NCI-H1048 (cell line): ENCODE results near the gene OSBPL10.
"Not testable (repeated sequence)": the region's sequence is repeated elsewhere in the genome, so short reads cannot be mapped to it uniquely, and the experiment has no call there.

ENCODE experiments used
- DNase-seq: peaks from one replicate; lab custom pipeline; 2025; lab: John Stamatoyannopoulos, UW

The OSBPL10 gene, protein sequence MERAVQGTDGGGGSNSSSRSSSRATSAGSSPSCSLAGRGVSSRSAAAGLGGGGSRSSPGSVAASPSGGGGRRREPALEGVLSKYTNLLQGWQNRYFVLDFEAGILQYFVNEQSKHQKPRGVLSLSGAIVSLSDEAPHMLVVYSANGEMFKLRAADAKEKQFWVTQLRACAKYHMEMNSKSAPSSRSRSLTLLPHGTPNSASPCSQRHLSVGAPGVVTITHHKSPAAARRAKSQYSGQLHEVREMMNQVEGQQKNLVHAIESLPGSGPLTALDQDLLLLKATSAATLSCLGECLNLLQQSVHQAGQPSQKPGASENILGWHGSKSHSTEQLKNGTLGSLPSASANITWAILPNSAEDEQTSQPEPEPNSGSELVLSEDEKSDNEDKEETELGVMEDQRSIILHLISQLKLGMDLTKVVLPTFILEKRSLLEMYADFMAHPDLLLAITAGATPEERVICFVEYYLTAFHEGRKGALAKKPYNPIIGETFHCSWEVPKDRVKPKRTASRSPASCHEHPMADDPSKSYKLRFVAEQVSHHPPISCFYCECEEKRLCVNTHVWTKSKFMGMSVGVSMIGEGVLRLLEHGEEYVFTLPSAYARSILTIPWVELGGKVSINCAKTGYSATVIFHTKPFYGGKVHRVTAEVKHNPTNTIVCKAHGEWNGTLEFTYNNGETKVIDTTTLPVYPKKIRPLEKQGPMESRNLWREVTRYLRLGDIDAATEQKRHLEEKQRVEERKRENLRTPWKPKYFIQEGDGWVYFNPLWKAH

DNA sequence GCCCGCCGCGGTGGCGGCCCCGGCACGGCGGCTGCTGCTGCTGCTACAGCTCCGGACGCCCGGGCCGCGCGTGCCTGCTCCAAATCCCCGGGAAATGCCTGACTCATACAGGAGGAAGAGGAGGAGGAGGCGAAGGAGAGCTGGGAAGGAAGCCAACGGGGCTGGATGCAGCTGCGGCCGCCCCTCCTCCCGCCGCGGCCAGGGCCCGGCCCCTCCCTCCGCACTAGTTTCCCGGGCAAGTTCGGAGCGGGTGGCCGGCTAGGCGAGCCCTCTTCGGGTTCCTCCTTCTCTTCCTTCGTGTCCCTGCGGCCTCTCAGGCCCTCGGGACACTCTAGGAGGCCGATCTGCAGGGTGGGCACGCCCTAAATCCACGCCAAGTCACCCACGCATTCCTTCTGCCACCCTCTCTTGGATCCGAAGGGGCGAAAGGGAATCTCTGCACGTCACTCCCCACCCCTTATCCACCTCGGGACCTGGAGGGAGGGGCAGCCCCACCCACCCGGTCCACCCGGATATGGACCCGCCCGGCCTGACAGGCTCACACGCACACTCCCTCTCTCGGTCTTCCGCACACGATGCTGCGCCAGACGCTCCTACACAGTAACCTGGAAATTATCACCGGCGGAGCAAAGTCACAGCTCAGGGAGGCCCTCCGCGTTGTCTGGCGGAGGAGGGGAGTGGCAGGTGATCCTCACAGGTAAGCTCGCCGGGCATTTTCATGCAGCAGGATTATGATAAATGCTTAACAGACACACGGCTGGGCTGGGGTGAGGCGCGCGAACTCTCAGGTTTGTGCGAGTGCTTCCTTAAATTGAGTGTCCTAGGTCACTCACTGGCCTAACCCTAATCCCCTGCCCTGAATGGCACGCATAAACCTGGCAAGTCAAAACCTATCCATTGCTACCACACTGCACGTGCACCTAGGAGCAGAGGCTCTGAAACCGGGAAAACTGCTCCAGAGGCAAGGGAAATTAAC is at the start of gene OSBPL10, which contains the start of gene ZNF860:
TSS of gene OSBPL10 (minus strand) at position 57 of the 976 bp plus-strand sequence. CDS start 83 bp downstream, outside the sequence.
TSS of gene ZNF860 (plus strand) at position 545 of the 976 bp plus-strand sequence. CDS start 7,330 bp downstream, outside the sequence.
- DNase-seq, result no peak

DNA sequence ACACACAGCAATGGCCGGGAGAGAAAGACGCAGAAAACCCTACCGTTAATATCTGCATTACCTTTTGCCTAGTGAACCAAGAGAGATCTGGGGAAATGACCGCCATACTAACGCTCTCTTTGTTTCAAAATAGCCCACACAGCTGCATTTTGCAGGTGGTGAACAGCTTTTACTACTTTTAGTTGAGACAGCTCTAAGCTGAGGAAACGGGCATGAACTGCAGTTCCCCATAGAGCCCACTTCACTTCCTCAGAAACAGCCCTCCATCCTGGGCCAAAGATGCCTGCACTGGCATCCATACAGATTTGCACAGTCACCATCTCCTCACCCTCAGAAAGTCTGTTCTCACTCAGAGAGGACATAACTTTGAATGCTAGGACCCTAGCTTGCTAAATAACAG is 45.5 kb upstream of the OSBPL10 start:
- DNase-seq, result no peak

DNA sequence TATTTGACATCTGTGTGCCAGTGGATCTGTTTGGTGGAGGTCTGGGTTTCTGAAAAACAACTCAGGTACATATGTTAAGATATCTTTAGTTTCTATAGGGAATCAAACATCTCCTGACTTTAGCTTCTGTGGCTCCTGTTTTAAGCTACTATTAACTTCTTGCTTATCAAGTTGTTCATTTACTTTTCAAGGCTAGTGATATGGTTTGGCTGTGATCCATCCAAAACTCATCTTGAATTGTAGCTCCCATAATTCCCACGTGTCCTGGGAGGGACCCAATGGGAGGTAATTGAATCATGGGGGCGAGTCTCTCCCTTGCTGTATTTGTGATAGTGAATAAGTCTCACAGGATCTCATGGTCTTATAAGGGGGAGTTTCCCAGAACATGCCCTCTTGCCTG is 41.9 kb upstream of the OSBPL10 start:
- no peak for DNase-seq

DNA sequence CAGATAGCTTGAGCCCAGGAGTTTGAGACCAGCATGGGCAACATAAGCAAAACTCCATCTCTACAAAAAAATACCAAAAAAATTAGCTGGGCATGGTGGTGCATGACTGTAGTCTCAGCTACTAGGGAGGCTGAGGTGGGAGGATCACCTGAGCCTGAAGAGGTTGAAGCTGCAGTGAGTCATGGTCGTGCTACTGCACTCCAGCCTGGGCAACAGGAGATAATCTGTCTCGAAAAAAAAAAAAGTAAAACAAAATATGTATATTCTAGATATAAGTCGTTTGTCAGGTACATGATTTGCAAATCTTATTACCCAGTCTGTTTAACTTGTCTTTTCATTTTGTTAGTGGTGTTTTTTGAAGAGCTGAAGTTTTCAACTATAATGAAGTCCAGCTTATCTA is 40.7 kb upstream of the OSBPL10 start:
- no peak for DNase-seq

DNA sequence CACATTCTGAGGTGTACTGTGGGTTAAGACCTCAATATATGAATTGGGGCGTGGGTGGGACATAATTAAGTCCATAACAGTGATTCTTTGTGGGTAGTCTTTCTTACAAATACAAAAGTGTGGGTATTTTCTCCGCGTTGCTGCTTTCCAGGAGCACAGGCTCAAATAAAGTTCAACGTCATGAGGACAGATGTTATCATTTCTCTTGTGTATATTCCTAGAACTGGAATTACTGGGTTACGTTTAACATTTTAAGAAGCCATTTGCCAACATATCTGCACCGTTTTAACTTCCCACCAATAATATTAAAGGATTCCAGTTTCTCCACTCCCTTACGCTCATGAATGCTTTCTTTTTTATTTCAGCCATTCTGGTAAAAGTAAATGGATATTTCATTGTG is 40.1 kb upstream of the OSBPL10 start:
- no peak for DNase-seq

DNA sequence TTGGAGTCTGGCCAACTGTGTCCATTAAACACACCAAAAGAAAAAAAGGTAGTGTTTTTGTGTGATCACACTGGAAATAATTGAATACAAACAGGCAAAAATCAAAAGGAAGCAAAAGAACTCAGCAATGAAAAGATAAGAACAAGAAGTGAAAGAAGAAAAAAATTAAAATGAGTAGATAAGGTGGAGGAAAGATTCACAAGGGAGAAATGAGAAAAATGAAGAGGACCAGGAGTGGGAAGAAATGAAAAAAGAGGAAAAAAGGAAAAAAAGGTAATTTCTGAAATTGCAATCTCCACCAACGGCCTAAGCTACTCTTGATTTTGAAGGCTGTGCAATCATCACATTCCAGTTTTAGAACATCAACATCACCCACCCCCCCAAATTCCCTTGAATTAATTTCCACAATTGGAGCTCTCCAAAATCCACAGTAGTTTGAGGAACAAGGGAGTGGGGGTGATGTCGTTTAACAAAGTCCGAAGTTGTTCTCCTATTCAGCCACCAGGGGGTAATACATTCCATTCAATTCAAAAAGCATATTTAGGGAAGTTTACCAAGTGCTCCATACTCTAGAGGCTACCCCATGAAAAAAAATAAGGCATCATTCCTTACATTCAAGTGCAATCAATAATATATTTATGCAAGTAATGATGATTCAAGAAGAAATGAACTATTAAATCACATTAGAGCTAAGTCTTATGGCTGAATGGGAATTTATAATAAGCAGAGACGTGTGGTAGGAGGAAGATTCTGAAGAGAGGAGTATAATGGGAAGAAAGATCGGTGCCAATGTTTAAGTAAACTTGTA is 37.9 kb upstream of the OSBPL10 start:
- DNase-seq, result no peak

DNA sequence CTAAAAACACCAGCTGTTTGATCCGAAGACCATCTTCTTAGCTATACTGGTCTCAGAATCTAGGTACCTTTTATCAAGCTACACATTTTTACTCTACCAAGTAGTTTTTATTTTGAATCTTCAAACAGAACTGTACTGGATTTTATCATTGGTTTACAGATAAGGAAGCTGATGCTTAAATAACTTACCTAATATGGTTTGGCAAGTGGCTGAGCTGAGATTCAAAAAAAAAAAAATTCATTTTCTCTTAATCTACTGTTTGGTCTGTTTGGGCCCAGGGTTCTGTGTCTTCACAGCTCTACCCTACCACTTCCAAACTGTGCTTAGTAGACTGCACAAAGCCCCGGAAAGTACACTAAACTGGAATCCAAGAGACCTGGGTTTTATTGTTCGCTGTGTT is 36.2 kb upstream of the OSBPL10 start:
- DNase-seq, result no peak

DNA sequence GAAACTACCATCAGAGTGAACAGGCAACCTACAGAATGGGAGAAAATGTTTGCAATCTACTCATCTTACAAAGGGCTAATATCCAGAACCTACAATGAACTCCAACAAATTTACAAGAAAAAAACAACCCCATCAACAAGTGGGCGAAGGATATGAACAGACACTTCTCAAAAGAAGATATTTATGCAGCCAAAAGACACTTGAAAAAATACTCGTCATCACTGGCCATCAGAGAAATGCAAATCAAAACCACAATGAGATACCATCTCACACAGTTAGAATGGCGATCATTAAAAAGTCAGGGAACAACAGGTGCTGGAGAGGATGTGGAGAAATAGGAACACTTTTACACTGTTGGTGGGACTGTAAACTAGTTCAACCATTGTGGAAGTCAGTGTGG is 34.6 kb upstream of the OSBPL10 start:
- DNase-seq, result not testable (repeated sequence)

DNA sequence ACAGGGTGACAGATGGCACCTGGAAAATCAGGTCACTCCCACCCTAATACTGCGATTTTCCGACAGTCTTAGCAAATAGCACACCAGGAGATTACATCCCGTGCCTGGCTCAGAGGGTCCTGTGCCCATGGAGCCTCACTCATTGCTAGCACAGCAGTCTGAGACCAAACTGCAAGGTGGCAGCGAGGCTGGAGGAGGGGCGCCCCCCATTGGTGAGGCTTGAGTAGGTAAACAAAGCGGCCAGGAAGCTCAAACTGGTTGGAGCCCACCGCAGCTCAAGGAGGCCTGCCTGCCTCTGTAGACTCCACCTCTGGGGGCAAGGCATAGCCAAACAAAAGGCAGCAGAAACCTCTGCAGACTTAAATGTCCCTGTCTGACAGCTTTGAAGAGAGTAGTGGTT is 29.6 kb upstream of the OSBPL10 start:
- not testable (repeated sequence) for DNase-seq

DNA sequence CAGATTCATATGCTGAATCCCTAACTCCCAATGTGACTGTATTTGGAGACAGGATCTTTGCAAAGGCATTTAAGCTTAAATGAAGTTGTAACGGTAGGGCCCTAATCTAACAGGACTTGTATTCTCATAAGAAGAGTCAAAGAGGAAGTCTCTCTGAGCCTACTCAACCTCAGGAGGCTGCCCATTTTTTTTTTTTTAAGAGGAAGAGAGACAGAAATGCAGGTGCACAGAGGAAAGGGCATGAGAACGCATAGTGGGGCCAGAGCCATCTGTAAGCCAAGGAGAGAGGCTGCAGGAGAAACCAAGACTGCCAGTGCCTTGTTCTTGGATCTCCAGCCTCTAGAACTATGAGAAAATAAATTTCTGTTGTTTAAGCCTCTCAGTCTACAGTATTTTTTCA is 28.9 kb upstream of the OSBPL10 start:
- no peak for DNase-seq

DNA sequence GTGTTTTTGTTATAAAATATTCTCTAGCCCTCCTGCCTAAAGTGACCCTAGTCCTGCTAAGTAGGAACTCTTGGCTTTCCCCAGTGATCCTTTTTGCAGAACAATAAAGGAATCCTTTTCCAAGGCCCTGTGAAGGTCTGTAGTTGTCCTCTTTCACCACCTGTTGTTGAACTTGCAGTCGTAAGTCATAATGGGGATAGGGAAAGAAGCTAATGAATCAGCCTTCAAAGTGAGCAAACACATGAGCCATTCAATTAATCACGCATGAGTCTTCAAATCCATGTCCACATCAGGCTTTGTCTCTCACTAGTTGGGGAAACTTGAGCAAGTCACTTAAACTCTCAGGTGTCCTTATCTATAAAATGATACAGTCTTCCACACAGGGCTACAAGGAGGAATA is 28.0 kb upstream of the OSBPL10 start:
- no peak for DNase-seq

DNA sequence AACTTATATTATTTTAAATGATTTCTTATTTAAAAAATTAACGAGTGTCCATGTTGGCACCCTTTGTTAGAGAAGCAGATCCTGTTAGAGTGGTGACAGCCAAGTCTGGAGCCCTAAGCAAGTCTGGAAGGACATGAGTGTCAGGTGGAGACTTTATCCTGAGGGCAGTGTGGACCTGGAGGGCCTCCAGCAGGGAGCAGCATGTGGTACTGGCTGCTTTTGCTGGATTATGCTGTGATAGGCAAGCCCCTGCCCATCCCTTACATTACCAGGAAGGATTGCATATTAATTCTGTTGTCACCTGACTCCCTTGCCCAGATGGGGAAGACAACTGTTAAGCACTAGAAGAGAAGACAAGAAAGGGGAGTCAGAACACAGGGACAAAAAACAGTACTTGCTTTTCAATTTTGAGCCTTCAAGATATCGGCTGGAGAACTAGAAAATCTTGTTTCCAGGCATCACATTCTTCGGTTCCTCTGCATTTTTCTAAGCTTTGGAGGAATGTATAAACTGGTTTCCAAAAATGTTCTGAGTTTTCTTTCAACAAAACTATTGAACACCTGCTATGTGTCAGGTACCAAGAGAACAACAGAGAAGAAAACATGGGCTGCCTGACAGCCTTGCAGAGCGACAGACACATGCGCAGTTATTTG is 23.2 kb upstream of the OSBPL10 start:
- no peak for DNase-seq

DNA sequence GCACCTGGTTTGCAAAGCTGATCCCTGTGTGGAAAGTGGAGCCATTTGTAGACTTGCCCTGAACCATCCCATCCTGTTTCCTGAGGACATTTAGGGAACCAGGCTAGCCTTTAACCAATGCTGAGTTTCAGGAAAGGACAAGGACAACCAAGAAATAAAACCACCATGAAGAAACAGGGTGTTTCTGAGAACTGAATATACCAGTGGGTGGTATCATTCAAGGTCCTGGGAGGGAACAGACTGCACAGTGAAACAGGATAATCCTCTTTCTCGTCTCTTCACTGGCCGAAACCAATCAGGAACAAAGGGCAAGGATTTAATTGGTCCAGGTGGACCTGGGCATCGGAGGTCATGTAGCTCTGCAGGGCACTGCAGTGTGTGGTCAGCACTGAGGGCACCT is 22.3 kb upstream of the OSBPL10 start:
- DNase-seq, result no peak

DNA sequence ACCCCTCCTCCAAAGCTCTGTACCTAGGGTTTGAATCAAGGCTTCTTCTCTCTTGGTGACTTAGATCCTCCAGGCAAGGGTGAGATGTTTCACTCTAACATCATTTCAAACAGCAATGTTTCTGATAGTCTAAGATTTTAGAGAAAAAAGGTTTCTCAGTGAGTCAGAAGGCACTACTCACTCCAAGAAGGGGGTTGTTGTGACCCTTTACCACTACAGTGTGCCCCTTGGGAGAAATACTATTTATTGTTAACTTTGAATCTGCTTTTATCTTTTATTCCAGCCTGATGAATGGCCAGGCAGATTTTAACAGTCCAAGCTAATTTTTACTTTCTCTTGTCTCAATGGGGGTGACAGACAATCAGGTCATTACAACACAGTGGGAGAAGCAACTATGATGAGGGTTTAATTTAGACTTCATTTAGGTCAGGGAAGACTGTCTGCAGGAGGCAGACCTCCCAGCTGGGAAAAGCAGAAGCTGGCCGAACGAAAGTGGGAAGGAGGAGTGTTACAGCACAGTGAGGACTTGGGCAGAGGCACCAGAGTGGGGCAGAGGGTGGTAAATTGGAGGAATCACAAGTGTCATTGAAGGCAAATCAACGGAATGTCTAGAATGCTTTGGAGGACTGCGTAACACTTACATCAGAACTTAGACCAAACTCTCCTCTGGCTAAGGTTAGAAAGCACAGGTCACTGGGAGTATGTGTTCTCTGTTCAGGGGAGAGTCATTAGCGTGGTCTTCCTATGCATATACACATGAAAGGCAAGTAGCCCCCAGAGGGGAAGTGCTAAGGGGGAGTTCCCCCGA is 21.7 kb upstream of the OSBPL10 start:
- no peak for DNase-seq

DNA sequence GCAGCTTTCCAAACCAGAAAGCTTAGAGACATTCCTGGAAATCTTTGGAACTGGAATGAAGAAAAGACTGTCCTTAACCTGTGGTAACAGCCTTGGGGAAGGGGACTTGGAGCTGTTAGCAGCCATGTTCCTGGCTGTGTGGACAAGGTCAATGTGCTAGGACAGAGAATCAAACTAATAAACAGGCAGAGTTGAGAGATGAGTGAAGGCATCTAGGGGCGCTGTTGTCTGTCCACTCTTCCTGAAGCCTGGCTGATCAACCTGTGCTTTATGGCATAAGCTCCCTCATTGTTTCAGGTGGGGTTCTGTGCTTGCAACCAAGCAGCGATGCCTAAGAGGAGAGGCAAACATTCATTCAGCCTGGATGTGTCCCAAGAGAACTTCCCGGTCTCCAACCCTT is 19.8 kb upstream of the OSBPL10 start:
- no peak for DNase-seq

DNA sequence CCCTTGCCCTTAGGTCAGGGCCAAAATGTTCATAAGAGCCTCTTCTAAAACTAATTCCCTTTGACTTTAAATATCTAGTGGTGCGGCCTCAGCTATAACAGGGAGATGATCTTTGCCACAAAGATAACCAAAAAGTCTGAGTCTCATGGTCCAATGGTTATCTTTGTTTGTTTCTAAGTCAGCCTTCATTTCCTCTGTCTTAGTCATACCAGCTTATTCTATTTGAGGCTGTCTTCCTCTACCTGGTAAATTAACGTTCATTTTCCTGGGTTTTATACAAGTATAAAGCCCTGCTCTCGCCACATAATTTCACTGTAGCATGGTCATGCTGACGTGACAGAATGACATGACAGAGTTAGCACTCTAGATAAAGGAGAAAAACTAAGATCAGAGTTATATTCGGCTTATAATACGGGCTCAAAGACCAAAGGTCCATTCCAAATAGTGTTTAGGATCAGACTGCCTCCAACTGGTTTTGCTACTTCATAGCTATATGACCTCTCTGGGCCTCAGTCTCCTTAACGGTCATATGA is 18.9 kb upstream of the OSBPL10 start:
- DNase-seq, result no peak

DNA sequence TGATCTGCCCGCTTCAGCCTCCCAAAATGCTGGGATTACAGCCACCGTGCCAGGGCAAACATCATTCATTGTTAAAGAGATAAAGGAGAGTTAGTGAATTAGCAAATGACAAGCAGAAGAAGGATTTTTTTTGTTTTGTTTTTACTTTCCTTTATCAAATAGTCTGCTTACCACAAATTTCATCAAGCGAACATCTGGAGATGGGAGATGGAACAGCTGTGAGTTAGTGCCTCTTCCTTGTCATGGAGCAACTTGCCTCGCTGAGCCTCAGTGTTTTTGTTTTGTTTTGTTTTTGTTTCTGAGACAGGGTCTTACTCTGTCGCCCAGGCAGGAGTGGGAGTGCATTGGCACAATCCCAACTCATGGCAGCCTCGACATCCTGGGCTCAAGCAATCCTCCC is 16.4 kb upstream of the OSBPL10 start:
- DNase-seq, result no peak

DNA sequence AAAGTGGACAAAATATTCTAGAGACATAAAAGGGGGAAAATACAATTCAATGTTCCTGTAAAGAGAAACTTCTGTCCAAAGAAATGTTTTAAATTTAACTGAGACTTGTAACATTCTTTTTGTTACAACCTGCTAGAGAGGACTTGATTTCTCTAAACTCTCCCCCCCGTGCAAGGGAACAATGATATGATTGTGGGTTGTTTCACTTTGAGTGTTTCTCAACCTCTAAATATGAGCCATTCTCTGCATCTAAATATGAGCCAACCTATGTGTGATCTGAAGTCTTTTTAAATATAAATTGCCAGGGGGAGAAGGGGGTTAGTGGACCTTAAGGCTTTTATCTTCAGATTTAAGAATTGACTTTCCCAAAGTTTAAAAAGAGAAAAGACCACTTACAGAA is 15.1 kb upstream of the OSBPL10 start:
- no peak for DNase-seq

DNA sequence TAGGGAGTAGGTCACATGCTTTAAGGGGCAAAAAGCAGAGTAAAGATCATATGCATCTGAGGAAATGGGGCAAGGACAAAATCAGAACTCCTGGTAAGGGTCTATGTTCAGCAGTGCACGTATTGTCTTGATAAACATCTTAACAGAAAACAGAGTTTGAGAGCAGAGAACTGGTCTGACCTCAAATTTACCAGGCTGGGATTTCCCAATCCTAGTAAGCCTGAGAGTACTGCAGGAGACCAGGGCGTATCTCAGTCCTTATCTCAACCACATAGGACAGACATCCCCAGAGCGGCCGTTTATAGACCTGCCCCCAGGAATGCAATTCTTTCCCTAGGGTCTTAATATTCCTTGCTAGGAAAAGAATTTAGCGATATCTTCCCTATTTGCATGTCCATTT is 14.0 kb upstream of the OSBPL10 start:
- DNase-seq, result not testable (repeated sequence)

DNA sequence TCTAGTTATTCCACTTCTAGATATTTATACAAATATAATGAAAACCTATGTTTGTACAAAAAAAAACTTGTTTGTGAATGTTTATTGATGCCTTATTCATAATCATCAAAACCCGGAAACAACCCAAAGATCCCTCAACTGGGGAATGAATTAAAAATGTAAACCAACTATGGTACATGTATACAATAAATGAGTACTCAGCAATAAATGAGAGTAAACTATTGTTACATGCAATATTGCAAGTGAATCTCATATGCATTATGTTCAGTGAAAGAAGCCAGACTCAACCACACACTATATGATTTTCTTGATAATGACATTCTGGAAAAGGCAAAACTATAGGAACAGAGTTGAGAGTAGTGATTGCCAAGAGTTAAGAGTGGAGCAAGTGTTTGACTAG is 12.8 kb upstream of the OSBPL10 start:
- DNase-seq, result no peak
